Panc1 (cell line): ENCODE measurements around the gene PRR19. TPM values are rescaled to one million over a fixed set of nuclear protein-coding genes. Genes with fewer than 3 reads are reported as not detected.

ENCODE experiments used
- ATAC-seq: fragments of 200-7000 bp; cut with Tn5 transposase; 2 replicates; pipeline ENCODE4 v1.9.1; 2020; ENCODE audit warnings: mild to moderate bottlenecking, moderate library complexity
- BruUV-seq: library from RNA; stranded (reverse); fragments of 400-500 nt; replicated peaks from 2 replicates; lab custom pipeline; 2021; lab: Mats Ljungman, UMichigan
- CTCF ChIA-PET: fragments of 300-600 bp; sonication (Branson Sonifier 250); formaldehyde crosslinking; loops from one replicate; lab custom pipeline; 2022; ENCODE audit warnings: antibody characterized with exemption; lab: Charles Lee
- POLR2A ChIA-PET: fragments of 300-600 bp; sonication (Branson Sonifier 250); formaldehyde crosslinking; loops from one replicate; lab custom pipeline; 2022; ENCODE audit warnings: antibody characterized with exemption; lab: Charles Lee
- DNase-seq: peaks from one replicate; pipeline ENCODE4 v3.0.0-alpha.2; 2010; ENCODE audit warnings: low read depth, low spot score
- H3K27ac ChIP-seq: 2 replicates; pipeline ENCODE4 v1.5.1; 2011; ENCODE audit warnings: mild to moderate bottlenecking, low read length, inconsistent platforms
- H3K27me3 ChIP-seq: fragments of 200-500 bp; sonication (Bioruptor generic); 2 replicates; pipeline ENCODE4 v1.6.0; 2014; ENCODE audit warnings: low read length, inconsistent platforms; ENCODE audit not compliant: control insufficient read depth, insufficient read depth
- H3K36me3 ChIP-seq: fragments of 200-500 bp; sonication (Bioruptor generic); 2 replicates; pipeline ENCODE4 v1.5.1; 2014; ENCODE audit warnings: inconsistent platforms, mild to moderate bottlenecking, low read length, moderate library complexity; ENCODE audit not compliant: control insufficient read depth, insufficient read depth
- H3K4me1 ChIP-seq: 2 replicates; pipeline ENCODE4 v1.5.1; 2011; ENCODE audit warnings: inconsistent platforms, mild to moderate bottlenecking, low read length, moderate library complexity; ENCODE audit not compliant: control insufficient read depth, insufficient read depth
- H3K4me3 ChIP-seq, 2 experiments: 2 replicates each; pipeline ENCODE4 v1.5.1; 2011 to 2012; ENCODE audit warnings: low read depth in 2 of 2, low read length in 2 of 2, mild to moderate bottlenecking in 2 of 2, inconsistent platforms in 1 of 2, moderate library complexity in 1 of 2
- H3K9me3 ChIP-seq: fragments of 200-500 bp; sonication (Bioruptor generic); 2 replicates; pipeline ENCODE4 v1.5.1; 2014; ENCODE audit warnings: low read depth, mild to moderate bottlenecking, inconsistent platforms, low read length, moderate library complexity; ENCODE audit not compliant: control insufficient read depth, insufficient read depth
- POLR2AphosphoS5 ChIP-seq: IDR thresholded peaks from 2 replicates; pipeline ENCODE4 v1.6.1; 2012; ENCODE audit warnings: mild to moderate bottlenecking, low read depth, low read length, moderate library complexity
- SIN3A ChIP-seq: IDR thresholded peaks from 2 replicates; pipeline ENCODE4 v1.6.1; 2012; ENCODE audit warnings: low read depth, mild to moderate bottlenecking, low read length, moderate library complexity, borderline replicate concordance; ENCODE audit not compliant: insufficient read depth
- TCF7L2 ChIP-seq: IDR thresholded peaks from 2 replicates; pipeline ENCODE4 v1.6.1; 2011; ENCODE audit warnings: mild to moderate bottlenecking, low read depth, low read length, inconsistent platforms
- in situ Hi-C: cut with HindIII; loops from 2 replicates; pipeline ENCODE4 v1.10.0; 2016; ENCODE audit warnings: low sequenced_read_pairs, low pct_unique_long_range_greater_than_20kb
- intact Hi-C: fragments of 100-400 bp; cut with micrococcal nuclease; formaldehyde crosslinking; loops from one replicate; pipeline ENCODE4 v1.10.0; 2022; ENCODE audit not compliant: unreplicated experiment
- total RNA-seq: library from RNA; stranded (reverse); gene quantifications from one replicate; pipeline ENCODE4 v1.2.1, GENCODE V29; 2021; ENCODE audit not compliant: unreplicated experiment
- TF ChIP-seq, protein P1 (sequence below), 2 experiments: IDR thresholded peaks; 2 replicates each; pipeline ENCODE4 v1.6.1; 2011 to 2012; ENCODE audit warnings: low read depth in 2 of 2, control low read depth in 1 of 2, low read length in 1 of 2, mild to moderate bottlenecking in 1 of 2, moderate library complexity in 1 of 2; ENCODE audit not compliant: insufficient read depth in 1 of 2
- TF ChIP-seq, protein P2 (sequence below): fragments of 450-650 bp; IDR thresholded peaks from 2 replicates; pipeline ENCODE4 v1.5.1; 2017; ENCODE audit warnings: mild to moderate bottlenecking

The PRR19 gene
- total RNA-seq, 1 experiment from 2014 or later: 2.1 TPM

DNA sequence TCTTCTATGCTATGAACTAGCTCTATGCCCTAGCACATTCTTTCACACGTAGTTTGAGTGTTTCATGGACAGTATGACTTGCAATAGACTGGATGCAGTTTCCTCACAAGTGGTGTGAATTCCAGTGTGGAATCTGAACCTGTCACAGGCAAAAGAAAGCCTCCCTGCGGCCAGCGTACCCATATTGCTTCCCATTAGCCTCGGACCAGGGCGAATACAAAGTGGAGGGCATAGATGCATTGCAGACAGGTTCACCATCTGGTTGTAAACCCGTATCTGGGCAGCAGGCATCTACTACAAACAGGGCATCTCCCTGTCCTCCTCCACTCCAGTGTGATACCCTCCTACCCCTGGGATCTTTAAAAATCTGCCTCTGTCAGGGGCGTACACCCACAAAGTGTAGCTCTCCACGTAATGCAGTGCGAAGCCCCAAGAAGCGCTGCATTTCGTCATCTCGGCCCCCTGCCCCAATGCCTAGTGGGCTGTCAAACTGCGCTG is 34.2 kb upstream of the PRR19 start:
- Histone ChIP-seq H3K27ac (peak overlapping the region; percentile 93), H3K4me3 (peak overlapping the region; percentile 69 to 79), H3K27me3 (no peaks in the 10 kb centered on the region), H3K36me3 (no peaks in the 10 kb centered on the region), H3K4me1 (peaks cover 11% of the 10 kb centered on the region), H3K9me3 (no peaks in the 10 kb centered on the region)
- TF ChIP-seq TCF7L2 (no peak), SIN3A (no peak), POLR2AphosphoS5 (no peak)
- TF ChIP-seq, protein P1, sequence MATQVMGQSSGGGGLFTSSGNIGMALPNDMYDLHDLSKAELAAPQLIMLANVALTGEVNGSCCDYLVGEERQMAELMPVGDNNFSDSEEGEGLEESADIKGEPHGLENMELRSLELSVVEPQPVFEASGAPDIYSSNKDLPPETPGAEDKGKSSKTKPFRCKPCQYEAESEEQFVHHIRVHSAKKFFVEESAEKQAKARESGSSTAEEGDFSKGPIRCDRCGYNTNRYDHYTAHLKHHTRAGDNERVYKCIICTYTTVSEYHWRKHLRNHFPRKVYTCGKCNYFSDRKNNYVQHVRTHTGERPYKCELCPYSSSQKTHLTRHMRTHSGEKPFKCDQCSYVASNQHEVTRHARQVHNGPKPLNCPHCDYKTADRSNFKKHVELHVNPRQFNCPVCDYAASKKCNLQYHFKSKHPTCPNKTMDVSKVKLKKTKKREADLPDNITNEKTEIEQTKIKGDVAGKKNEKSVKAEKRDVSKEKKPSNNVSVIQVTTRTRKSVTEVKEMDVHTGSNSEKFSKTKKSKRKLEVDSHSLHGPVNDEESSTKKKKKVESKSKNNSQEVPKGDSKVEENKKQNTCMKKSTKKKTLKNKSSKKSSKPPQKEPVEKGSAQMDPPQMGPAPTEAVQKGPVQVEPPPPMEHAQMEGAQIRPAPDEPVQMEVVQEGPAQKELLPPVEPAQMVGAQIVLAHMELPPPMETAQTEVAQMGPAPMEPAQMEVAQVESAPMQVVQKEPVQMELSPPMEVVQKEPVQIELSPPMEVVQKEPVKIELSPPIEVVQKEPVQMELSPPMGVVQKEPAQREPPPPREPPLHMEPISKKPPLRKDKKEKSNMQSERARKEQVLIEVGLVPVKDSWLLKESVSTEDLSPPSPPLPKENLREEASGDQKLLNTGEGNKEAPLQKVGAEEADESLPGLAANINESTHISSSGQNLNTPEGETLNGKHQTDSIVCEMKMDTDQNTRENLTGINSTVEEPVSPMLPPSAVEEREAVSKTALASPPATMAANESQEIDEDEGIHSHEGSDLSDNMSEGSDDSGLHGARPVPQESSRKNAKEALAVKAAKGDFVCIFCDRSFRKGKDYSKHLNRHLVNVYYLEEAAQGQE (IDR thresholded peaks at IDR 0.05; ENCODE audit: insufficient read depth in 1 of 2, low read depth in 2 of 2, low read length in 1 of 2): no peak
- TF ChIP-seq, protein P2, sequence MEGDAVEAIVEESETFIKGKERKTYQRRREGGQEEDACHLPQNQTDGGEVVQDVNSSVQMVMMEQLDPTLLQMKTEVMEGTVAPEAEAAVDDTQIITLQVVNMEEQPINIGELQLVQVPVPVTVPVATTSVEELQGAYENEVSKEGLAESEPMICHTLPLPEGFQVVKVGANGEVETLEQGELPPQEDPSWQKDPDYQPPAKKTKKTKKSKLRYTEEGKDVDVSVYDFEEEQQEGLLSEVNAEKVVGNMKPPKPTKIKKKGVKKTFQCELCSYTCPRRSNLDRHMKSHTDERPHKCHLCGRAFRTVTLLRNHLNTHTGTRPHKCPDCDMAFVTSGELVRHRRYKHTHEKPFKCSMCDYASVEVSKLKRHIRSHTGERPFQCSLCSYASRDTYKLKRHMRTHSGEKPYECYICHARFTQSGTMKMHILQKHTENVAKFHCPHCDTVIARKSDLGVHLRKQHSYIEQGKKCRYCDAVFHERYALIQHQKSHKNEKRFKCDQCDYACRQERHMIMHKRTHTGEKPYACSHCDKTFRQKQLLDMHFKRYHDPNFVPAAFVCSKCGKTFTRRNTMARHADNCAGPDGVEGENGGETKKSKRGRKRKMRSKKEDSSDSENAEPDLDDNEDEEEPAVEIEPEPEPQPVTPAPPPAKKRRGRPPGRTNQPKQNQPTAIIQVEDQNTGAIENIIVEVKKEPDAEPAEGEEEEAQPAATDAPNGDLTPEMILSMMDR: no peak
- ATAC-seq: no peak
- ChIA-PET CTCF (no interaction called here), POLR2A (no interaction called here)
- BruUV-seq: TSS peak; percentile 99
- intact Hi-C loops (no loop called here), in situ Hi-C loops (no loop called here)
- no peak for DNase-seq

DNA sequence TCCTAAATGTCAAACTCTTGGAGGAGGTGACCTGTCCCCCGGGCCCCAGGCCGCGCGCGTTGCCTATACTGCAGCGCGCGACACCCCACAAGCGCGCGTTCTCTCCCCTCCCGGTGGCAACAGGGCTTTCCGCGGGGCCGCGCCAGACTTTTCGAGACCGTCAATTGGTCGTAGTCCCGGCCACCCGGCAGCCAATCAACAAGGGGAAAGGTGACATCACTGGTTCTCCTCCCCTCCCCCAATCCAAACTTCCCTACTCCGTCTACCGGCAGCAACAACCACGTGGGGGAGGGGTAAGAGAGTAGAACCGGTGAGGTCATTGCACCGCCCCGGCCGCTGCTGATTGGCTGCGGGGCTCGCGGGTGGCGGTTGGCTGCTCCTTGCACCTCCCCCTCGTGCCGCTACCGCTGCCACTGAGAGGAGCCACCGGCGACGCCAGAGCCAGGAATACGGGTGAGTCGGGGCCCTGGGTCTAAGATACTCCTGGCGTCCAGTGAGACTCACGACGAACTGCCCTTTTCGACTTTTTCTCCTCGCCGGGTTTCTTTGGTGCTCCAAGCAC is 33.7 kb upstream of the PRR19 start:
- BruUV-seq: no TSS peak
- Histone ChIP-seq H3K27me3 (no peaks in the 10 kb centered on the region), H3K4me3 (peak overlapping the region; percentile 69 to 79), H3K36me3 (no peaks in the 10 kb centered on the region), H3K9me3 (no peaks in the 10 kb centered on the region), H3K4me1 (peaks cover 11% of the 10 kb centered on the region), H3K27ac (peak overlapping the region; percentile 93)
- ChIA-PET POLR2A (no interaction called here), CTCF (no interaction called here)
- TF ChIP-seq TCF7L2: no peak
- TF ChIP-seq POLR2AphosphoS5: peak; percentile 55; the same call in 1 of the 2 replicates
- TF ChIP-seq SIN3A: peak; percentile 59; the same call in 1 of the 2 replicates
- TF ChIP-seq, protein P1 (IDR thresholded peaks at IDR 0.05; ENCODE audit: insufficient read depth in 1 of 2, low read depth in 2 of 2, low read length in 1 of 2): no peak
- TF ChIP-seq, protein P2: no peak
- in situ Hi-C loops (no loop called here), intact Hi-C loops (no loop called here)
- ATAC-seq (peak; percentile 88), DNase-seq (peak; percentile 91)
